Astrocyte of the spinal cord (primary cell): ENCODE results near the gene INPP5A.

ENCODE experiments used
- DNase-seq: peaks from one replicate; pipeline ENCODE4 v3.0.0; 2011; ENCODE audit warnings: low read depth, low spot score
- H3K4me3 ChIP-seq: 2 replicates; pipeline ENCODE4 v1.5.1; 2011; ENCODE audit warnings: low read depth, mild to moderate bottlenecking, low read length, moderate library complexity
- CTCF ChIP-seq: IDR thresholded peaks from 2 replicates; pipeline ENCODE4 v1.5.1; 2012; ENCODE audit warnings: low read depth, mild to moderate bottlenecking, low read length, inconsistent platforms
- in situ Hi-C: cut with HindIII; loops from 2 replicates; pipeline ENCODE4 v1.10.0; 2017; ENCODE audit warnings: low sequenced_read_pairs

Gene INPP5A

GRCh38 chr10:132546567-132547420, 9.2 kb downstream of the INPP5A start:
- no peak overlapping the region for H3K4me3 ChIP-seq
- TF ChIP-seq CTCF = no peak
- DNase-seq = no peak

GRCh38 chr10:132547421-132547861, 9.9 kb downstream of the INPP5A start:
- TF ChIP-seq CTCF = no peak
- in situ Hi-C loops = no loop called here
- no peak overlapping the region for H3K4me3 ChIP-seq
- DNase-seq = no peak

More at GRCh38 chr10:132546567-132547420, 9.2 kb downstream of the INPP5A start:
- in situ Hi-C loops = no loop called here

- in situ Hi-C loops = no loop called here
- TF ChIP-seq CTCF = no peak
- H3K4me3 ChIP-seq = no peak overlapping the region
- no peak for DNase-seq
These were observed 10.7 kb downstream of the INPP5A start for GRCh38 chr10:132548106-132548823.

- in situ Hi-C loops = no loop called here
- DNase-seq = no peak
- H3K4me3 ChIP-seq = no peak overlapping the region
- TF ChIP-seq CTCF = no peak
These were observed 11.3 kb downstream of the INPP5A start for GRCh38 chr10:132548869-132549268.

- DNase-seq = no peak
- TF ChIP-seq CTCF = no peak
- H3K4me3 ChIP-seq = no peak overlapping the region
- in situ Hi-C loops = no loop called here
These were observed 11.8 kb downstream of the INPP5A start for GRCh38 chr10:132549371-132549770.

- in situ Hi-C loops = no loop called here
- H3K4me3 ChIP-seq = no peak overlapping the region
These were observed 12.9 kb downstream of the INPP5A start for GRCh38 chr10:132550366-132551092.

More at GRCh38 chr10:132550366-132551092, 12.9 kb downstream of the INPP5A start:
- no peak for DNase-seq
- no peak for TF ChIP-seq CTCF
